Activated gamma-delta T cell treated with anti-CD3 and anti-CD28 coated beads, Interleukin-2, amount 50 U/mL, for 16 hours (primary cell): ENCODE data around the gene ZNF155.
"Not testable (repeated sequence)": the region's sequence is repeated elsewhere in the genome, so short reads cannot be mapped to it uniquely, and the experiment has no call there.

Experiments used
- DNase-seq: peaks from one replicate; pipeline ENCODE4 v3.0.0-alpha.2; 2020; ENCODE audit warnings: low read depth

ZNF155 gene

DNA sequence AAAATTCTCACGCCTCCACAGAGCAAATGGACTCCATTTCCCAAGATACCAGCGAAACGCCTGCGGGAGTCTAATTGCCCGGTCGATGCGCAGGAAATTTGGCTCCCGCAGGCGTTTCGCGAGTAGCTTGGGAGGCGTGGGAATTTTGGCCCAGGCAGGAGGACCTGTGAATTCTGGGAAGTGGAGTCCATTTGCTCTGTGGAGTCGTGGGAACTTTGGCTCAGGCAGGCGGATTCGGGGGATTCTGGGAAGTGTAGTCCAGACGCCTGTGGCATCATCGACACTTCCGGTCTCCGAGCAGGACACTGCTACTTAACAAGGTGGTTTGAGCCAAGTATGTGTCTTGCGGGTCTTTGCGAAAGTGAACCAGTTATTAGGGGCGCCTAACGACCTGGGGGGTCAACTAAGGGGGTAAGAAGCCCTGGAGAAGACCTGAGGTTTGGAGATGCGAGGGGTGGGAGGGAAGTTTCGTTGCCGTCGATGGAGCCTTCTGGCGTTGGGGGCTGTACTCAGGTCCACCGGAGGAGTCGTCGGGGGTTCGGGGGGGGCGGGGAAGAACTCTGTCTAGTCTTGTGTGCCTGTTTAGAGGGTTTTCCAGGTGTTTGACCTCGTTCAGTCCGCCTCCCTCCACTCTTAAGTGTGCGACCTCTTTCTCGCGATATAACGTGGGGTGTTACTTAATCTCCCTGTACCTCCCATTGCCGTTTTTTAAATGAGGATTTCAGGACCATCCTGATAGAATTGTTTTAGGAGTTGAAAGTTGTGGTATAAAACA, at the start of gene ZNF155:
TSS of gene ZNF155 (plus strand) at position 277 of the 775 bp plus-strand sequence. CDS start 4,356 bp downstream, outside the sequence.
- DNase-seq = peak; percentile 50

- DNase-seq = peak; percentile 79
Measured at GRCh38 chr19:43934985-43935708, 48.8 kb upstream of the ZNF155 start, which contains the start of gene ZNF45. Gene ZNF45 (minus strand): TSS chr19:43935282. CDS start chr19:43922185, 13,097 bp downstream.

DNA sequence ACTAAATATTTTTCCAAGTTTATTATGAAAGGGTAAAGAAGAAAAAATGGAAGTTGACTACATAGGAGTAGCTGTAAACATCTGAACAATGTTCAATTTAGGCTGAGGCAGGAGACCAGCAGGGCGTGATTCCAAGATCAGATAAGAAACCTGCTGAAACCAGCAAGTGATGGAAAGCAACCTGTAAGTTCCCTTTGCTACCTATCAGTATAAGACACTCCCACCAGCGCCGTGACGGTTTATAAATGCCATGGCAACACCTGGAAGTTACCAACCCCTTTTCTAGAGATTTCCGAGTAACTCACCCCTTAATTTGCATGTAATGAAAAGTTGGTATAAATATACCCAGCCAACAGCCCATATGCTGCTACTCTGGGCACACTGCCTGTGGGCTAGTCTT, 47.8 kb upstream of the ZNF155 start:
- DNase-seq = no peak

GRCh38 chr19:43939557-43940260, 44.3 kb upstream of the ZNF155 start:
- no peak for DNase-seq

DNA sequence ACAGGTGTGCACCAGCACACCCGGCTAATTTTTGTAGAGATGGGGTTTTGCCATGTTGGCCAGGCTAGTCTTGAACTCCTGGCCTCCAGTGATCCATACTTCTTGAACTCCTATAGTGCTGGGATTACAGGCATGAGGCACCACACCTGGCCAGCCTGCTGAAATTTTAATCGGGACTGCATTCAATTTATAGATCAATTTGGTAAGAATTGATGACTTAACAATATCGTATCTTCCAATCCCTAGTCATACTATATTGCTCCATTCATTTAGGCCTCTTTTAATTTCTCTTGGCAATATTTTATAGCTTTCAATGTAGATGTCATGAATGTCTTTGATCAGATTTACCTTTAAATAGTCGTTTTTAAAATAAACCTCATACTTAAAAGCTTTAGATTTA, 43.3 kb upstream of the ZNF155 start:
- no peak for DNase-seq

- DNase-seq = no peak
Measured at GRCh38 chr19:43941209-43941608, 42.8 kb upstream of the ZNF155 start.

DNA sequence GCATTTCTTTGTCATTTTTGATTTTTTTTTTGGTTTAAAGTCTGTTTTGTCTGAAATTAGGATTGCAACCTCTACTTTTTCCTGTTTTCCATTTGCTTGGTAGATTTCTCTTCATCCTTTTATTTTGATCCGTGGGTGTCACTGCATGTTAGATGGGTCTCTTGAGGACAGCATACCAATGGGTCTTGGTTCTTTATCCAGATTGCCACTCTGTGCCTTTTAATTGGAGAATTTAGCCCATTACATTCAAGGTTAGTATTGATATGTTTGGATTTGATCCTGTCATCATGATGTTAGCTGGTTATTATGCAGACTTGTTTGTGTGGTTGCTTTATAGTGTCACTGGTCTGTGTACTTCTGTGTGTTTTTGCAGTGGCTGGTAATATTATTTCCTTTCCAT, 36.6 kb upstream of the ZNF155 start:
- DNase-seq = not testable (repeated sequence)

- not testable (repeated sequence) for DNase-seq
Measured at GRCh38 chr19:43949803-43950202, 34.2 kb upstream of the ZNF155 start.

DNA sequence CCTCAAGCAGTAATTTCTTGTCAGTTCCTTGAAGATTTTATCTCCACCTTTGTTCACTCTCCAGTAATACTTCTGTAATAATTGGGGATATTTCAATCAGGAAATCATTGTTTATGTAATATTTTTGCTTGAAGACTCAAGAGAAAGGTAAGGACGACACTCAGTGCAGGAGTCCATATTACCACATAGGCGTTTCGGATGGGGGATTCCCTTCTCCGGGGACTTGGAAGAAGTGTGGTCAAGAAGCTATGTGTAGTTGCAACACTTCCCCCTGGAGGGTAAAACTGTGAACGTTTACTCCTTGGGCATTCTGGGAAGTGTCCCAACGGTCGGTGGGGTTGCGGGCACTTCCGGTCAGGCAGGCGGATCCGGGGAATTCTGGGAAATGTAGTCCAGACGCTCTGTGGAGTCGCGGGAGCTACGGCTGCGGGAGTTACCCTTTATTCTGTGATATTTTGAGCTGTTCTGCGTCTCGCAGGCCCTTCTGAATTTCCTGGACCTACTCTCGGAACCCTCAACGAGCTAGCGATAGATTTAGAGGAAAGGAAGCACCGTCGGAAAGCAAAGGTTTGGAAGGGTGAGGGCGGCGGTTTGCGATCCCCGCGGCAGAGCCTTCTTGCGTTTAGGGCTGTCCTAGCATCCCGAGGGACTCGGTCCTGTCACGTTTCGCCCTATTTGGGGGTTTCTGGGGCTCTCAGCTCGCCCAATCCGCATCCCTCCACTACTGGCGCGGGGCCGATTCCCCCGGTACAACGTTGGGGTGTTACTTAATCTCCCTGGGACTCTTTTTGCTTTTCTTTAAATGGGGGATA, 32.9 kb upstream of the ZNF155 start, which contains the start of gene ZNF221:
TSS of gene ZNF221 (plus strand) at position 395 of the 812 bp plus-strand sequence. CDS start 11,499 bp downstream, outside the sequence.
- DNase-seq = peak; percentile 34

DNA sequence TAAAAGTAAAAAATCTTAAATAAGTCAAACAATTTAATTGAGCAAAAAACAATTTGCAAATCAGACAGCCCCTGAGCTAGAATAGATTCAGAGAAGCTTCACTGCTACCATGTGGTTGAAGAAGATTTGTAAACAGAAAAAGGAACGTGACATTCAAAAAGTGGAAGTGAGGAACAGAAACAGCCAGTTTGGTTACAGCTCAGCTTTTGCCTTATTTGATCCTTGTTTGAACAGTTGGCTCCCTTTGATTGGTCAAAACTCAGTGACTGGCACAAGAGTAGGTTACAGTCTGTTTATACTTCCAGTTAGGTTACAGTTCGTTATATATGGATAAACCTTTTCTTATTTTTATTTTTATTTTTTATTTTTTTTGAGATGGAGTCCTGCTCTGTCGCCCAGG, 27.2 kb upstream of the ZNF155 start:
- no peak for DNase-seq

DNA sequence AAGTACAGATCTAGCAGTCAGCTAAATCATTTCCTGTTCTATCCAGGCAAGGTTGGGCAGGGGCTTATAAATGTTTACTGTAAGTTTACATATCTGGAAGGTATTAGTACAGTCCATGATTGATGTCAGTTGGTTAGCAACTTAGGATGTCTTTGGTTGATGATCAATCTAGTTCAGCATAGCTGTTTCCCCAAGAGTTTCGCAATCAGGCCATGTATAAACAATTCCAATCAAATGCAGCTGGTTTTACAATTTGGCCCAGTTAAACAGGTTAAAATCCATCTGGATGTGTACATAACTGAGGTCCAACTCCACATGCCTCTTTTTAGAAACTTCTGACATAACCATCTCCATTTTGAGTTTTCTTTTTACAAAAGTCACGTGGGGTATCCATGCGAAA, 26.1 kb upstream of the ZNF155 start:
- DNase-seq = no peak

DNA sequence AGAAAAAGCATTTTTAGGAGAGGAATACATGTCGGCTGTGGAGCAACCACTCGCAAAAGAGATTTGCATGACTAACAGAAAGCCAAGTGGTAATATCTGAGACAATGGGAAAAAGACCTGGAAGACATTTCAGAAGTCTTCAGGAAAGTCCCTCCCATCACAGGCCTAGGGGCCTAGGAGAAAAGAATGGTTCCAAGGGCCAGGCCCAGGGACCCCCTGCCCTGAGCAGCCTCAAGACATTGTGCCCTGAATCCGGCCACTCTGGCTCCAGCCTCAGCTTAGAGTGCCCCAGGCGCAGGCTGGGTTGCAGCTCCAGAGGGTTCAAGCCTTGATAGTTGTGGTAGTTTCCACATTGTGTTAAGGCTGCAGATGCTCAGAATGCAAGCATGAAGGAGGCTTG, 23.6 kb upstream of the ZNF155 start:
- no peak for DNase-seq

DNA sequence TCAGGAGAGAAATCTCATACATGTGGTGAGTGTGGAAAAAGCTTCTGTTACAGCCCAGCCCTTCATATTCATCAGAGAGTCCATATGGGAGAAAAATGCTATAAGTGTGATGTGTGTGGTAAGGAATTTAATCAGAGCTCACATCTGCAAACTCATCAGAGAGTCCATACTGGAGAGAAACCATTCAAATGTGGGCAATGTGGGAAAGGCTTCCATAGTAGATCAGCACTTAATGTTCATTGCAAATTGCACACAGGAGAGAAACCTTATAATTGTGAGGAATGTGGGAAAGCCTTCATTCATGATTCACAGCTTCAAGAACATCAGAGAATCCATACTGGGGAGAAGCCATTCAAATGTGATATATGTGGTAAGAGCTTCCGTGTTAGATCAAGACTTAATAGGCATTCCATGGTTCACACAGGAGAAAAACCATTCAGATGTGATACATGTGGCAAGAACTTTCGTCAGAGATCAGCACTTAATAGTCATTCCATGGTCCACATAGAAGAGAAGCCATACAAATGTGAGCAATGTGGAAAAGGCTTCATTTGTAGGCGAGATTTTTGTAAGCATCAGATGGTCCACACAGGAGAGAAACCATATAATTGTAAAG, 17.8 kb upstream of the ZNF155 start:
- DNase-seq = no peak

DNA sequence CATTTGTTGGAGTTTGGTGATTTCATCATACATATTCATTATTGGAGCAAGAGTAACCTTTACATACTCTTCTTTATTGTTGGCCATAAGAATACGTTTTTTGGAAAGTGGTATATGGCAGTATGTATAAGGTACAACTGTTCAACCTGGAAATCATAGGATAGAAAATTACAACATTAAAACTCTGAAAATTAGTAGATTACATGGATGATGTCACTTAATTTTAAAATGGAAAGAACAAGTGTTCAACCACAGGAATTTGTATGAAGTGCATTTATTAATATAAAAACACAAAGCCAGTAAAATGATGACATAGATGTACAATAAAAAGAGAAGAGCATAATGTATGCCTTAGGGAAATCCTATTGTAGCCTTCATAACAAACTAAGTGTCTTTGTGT, 7.3 kb upstream of the ZNF155 start:
- DNase-seq = no peak

- DNase-seq = no peak
Measured at GRCh38 chr19:43983544-43983911, 460 bp upstream of the ZNF155 start.

GRCh38 chr19:43984687-43985000, 656 bp downstream of the ZNF155 start:
- DNase-seq = no peak

GRCh38 chr19:43997631-43998290, 13.8 kb downstream of the ZNF155 start:
- no peak for DNase-seq

- no peak for DNase-seq
Measured at GRCh38 chr19:44002212-44002565, 18.2 kb downstream of the ZNF155 start.

DNA sequence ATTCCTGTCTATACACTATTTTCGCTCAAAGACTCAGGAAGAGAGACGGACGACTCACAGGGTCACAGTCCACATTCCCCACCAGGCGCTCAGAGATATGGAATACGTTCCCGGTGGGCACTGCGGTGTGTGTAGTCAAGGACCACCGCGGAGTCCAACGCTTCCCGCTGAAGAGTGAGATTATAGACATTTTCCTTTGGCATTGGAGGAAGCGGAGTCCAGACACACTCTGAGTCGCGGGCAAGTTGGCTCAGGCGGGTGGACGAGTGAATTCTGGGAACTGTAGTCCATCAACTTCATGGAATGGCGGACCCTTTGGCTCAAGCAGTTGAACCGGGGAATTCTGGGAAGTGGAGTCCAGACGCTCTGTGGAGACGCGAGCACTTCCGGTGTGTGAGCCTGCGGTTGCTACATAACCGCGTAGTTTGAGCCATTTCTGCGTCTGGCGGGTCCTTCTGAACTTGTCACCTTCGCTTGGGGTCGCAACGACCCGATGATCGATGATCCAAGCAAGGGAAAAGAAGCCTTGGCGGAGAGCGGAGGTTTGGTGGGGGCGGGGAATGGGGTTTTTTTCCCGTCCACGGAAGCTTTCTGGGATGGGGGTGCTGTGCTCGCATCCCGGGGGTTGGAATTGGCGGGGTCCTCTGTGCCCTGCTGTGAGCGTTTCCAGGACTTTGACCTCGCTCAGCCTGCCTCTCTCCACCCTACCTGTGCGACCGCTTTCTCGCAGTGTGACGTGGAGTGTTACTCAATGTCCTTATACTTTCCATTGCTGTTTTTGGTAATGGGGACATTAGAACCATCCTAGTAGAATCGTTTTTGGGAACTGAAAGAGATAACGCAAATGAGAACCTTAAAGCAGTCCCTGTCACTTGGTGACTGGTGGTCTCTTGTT, 18.8 kb downstream of the ZNF155 start, which contains the start of gene ZNF230:
TSS of gene ZNF230 (plus strand) at position 392 of the 895 bp plus-strand sequence. CDS start 4,122 bp downstream, outside the sequence.
- DNase-seq = peak; percentile 77
